Karpas-422 (cell line): ENCODE data around the gene MAT2A. TPM values are rescaled to one million over a fixed set of nuclear protein-coding genes. Genes with fewer than 3 reads are reported as not detected.

ENCODE experiments used
- DNase-seq: peaks from one replicate; pipeline ENCODE4 v3.0.0-alpha.2; 2015
- H2AFZ ChIP-seq: fragments of 200-600 bp; sonication (generic); 2 replicates; pipeline ENCODE4 v1.6.1; 2014; ENCODE audit warnings: antibody characterized with exemption, low read length, mixed read lengths
- H3K27ac ChIP-seq: fragments of 200-600 bp; sonication (generic); 2 replicates; pipeline ENCODE4 v1.5.1; 2014; ENCODE audit warnings: mild to moderate bottlenecking, low read length, moderate library complexity
- H3K27me3 ChIP-seq: fragments of 200-600 bp; sonication (generic); 2 replicates; pipeline ENCODE4 v1.6.1; 2014; ENCODE audit warnings: low read length, mixed read lengths
- H3K36me3 ChIP-seq: fragments of 200-600 bp; sonication (generic); 2 replicates; pipeline ENCODE4 v1.6.1; 2014; ENCODE audit warnings: low read length, mixed read lengths; ENCODE audit not compliant: insufficient read depth
- H3K4me1 ChIP-seq: fragments of 200-600 bp; sonication (generic); 2 replicates; pipeline ENCODE4 v1.6.1; 2014; ENCODE audit warnings: mild to moderate bottlenecking, low read length, mixed read lengths
- H3K4me2 ChIP-seq: fragments of 200-600 bp; sonication (generic); 2 replicates; pipeline ENCODE4 v1.6.1; 2014; ENCODE audit warnings: low read length, low read depth, mild to moderate bottlenecking; ENCODE audit not compliant: poor library complexity, severe bottlenecking
- H3K4me3 ChIP-seq: fragments of 200-600 bp; sonication (generic); 2 replicates; pipeline ENCODE4 v1.5.1; 2014; ENCODE audit warnings: mild to moderate bottlenecking, antibody characterized with exemption, low read length, mixed read lengths
- H3K79me2 ChIP-seq: fragments of 200-600 bp; sonication (generic); 2 replicates; pipeline ENCODE4 v1.6.1; 2014; ENCODE audit warnings: mild to moderate bottlenecking, low read length, mixed read lengths
- H3K9ac ChIP-seq: fragments of 200-600 bp; sonication (generic); 2 replicates; pipeline ENCODE4 v1.6.0; 2014; ENCODE audit warnings: low read length
- H3K9me2 ChIP-seq: fragments of 200-600 bp; sonication (generic), shearing (Covaris generic); replicated peaks from 2 replicates; pipeline ENCODE4 v1.6.0; 2014; ENCODE audit warnings: mild to moderate bottlenecking, low read length, moderate library complexity; ENCODE audit not compliant: insufficient read depth
- H3K9me3 ChIP-seq: fragments of 300-700, 200-600 bp; sonication (generic); 2 replicates; pipeline ENCODE4 v1.6.1; 2014; ENCODE audit warnings: low read length, mixed read lengths
- H4K20me1 ChIP-seq: fragments of 200-600 bp; sonication (generic); 2 replicates; pipeline ENCODE4 v1.6.1; 2014; ENCODE audit warnings: mild to moderate bottlenecking, antibody characterized with exemption, low read length, low read depth; ENCODE audit not compliant: insufficient read depth
- total RNA-seq: library from RNA; depleted of rRNA; stranded (reverse); fragments of >200 nt; shearing (Covaris generic); gene quantifications from 2 replicates; pipeline ENCODE4 v1.2.3, GENCODE V29; 2014; ENCODE audit warnings: low replicate concordance

Gene MAT2A
- total RNA-seq, 1 experiment from 2014 or later = 544 TPM

DNA sequence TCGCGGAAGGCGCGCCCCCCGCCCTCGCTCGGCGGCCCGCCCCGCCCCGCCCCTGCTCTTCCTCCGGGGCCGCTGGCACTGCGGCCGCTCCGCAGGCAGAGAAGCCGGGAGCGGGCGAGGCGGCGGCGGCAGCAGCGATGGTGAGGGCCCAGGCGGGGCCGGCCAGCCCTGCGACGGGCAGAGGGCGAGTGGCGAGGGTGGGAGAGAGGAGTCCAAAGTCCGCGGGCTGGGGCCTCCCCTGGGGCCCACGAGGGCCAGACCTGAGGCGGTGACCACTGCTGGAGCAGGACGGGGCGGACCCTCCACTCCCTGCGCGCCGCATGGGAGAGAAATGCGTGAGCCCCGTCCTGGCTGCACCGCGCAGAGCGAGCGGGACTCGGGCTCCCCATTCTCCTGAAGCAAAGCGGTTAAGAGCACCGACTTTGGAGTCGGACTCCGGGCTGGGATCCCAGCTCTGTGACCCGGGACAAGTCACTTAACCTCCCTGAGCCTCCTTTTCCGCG is 45.4 kb downstream of the MAT2A start, which contains the start of gene VAMP5:
Gene VAMP5, plus strand, starts transcription at position 78 of the 503 bp plus-strand sequence. Its CDS starts 60 bp downstream, at position 138.
- Histone ChIP-seq H2AFZ (no peak within 1 kb of the TSS), H3K79me2 (peaks cover 10% of the 10 kb centered on the region), H3K9ac (no peak within 1 kb of the TSS), H3K4me3 (no peak within 1 kb of the TSS), H3K27me3 (no peaks in the 10 kb centered on the region), H3K27ac (no peak within 1 kb of the TSS), H4K20me1 (no peaks in the 10 kb centered on the region; the same call in 1 of the 2 replicates), H3K9me2 (no peaks in the 10 kb centered on the region), H3K9me3 (no peaks in the 10 kb centered on the region), H3K4me1 (peaks cover 7% of the 10 kb centered on the region), H3K4me2 (no peak within 1 kb of the TSS), H3K36me3 (peaks cover 5% of the 10 kb centered on the region; the same call in 1 of the 2 replicates)
- DNase-seq = no peak

DNA sequence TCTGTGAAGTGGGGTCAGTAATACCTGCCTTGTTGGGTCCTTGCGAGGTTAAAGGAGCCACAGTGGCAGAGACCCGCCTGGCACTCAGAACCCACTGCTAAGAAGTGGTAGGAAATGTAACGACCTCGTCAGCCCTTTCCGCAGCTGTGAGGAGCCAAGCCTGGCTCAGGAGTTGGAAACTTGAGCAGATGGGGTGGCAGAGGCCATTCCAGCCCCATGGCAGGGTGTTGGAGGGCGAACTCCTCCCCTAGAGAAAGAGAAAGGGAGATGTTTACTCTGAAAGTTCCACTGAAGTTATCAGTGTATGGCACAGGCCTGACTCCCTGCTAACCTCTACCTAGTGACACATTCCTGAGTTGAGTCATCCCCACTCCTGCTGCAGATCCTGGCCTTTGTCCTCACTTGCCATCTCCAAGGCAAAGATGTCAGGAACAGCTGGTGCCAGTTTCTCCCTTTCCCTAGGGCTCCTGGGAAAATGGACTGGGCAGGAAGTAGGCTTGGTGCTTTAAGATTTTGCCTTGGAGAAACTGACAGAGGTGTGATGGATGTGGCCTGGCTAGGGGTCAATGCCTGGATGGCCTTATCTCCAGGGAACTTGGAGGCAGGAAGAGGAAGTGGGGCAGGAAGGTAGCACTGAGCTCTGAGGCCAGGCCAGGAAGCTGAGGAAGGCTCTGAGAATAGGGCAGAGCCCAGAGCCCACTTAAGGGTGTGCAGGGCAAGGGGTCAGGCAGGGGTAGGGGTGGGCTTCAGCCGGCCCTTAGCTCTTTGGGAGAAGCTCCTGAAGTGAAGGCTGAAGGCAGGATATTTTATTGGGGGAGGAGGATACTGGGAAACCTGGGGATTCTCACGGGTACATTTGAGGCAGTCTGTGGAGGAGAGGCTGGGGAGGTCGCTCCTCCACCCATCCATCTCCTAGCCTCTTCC is 46.2 kb downstream of the MAT2A start:
- Histone ChIP-seq H3K9ac (no peak overlapping the region), H3K9me2 (no peaks in the 10 kb centered on the region), H3K27me3 (no peaks in the 10 kb centered on the region), H4K20me1 (no peaks in the 10 kb centered on the region; the same call in 1 of the 2 replicates), H3K9me3 (no peaks in the 10 kb centered on the region), H3K36me3 (peaks cover 5% of the 10 kb centered on the region; the same call in 1 of the 2 replicates), H3K4me3 (no peak overlapping the region), H3K79me2 (peaks cover 3% of the 10 kb centered on the region), H2AFZ (no peak overlapping the region), H3K27ac (no peak overlapping the region), H3K4me1 (no peaks in the 10 kb centered on the region), H3K4me2 (no peak overlapping the region)
- DNase-seq = no peak

DNA sequence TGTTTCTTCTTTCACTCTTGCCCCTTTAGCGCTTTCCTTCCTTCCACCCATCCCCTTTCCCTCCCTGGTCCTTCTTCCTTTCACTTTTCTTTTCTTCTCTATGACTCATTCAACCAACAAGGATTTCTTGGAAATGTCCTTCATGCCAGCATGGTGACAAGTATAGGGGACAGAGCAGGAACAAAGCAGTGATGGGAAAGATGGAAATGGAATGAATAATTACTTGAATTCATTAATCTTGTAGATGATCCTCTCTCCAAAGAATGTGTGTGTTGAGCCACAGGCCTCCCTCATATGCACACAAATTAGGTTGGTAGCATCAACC is 46.8 kb downstream of the MAT2A start:
- H3K9ac ChIP-seq = no peak overlapping the region

DNA sequence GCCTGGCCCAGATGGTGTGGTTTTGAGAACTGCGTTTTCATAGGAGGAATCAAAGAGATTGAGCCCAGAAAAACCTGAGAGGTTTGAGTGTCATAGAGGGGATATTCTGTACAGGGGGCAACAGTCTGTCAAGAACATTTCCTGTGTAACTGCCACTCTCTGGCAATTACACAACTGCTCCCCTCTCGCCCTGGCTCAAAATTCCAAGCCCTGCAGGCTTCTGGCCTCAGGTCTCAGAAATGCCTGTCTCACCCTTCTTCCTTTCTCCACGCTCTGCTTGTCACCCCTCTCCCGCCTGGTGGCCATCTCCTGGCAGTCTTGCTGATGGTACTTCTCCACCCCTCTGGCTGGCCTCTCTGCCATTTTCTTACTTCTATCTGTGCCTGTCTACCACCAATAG is 49.3 kb downstream of the MAT2A start:
- H3K9ac ChIP-seq = no peak overlapping the region
- no peaks in the 10 kb centered on the region for H3K36me3 ChIP-seq
- no peaks in the 10 kb centered on the region for H3K4me1 ChIP-seq
- no peaks in the 10 kb centered on the region for H3K79me2 ChIP-seq
- H4K20me1 ChIP-seq = no peaks in the 10 kb centered on the region; the same call in 1 of the 2 replicates
- H3K4me2 ChIP-seq = no peak overlapping the region
- no peak overlapping the region for H3K27ac ChIP-seq
- H3K9me3 ChIP-seq = no peaks in the 10 kb centered on the region
- H3K4me3 ChIP-seq = no peak overlapping the region
- no peak for DNase-seq
- H3K9me2 ChIP-seq = no peaks in the 10 kb centered on the region
- H2AFZ ChIP-seq = no peak overlapping the region
- H3K27me3 ChIP-seq = no peaks in the 10 kb centered on the region

More for the DNA sequence above, 46.8 kb downstream of the MAT2A start:
- Histone ChIP-seq H3K79me2 (no peaks in the 10 kb centered on the region), H3K9me2 (no peaks in the 10 kb centered on the region), H4K20me1 (no peaks in the 10 kb centered on the region; the same call in 1 of the 2 replicates), H3K4me1 (no peaks in the 10 kb centered on the region), H3K27ac (no peak overlapping the region), H3K9me3 (no peaks in the 10 kb centered on the region), H2AFZ (no peak overlapping the region), H3K4me3 (no peak overlapping the region), H3K27me3 (no peaks in the 10 kb centered on the region), H3K4me2 (no peak overlapping the region), H3K36me3 (peaks cover 5% of the 10 kb centered on the region; the same call in 1 of the 2 replicates)
- no peak for DNase-seq

DNA sequence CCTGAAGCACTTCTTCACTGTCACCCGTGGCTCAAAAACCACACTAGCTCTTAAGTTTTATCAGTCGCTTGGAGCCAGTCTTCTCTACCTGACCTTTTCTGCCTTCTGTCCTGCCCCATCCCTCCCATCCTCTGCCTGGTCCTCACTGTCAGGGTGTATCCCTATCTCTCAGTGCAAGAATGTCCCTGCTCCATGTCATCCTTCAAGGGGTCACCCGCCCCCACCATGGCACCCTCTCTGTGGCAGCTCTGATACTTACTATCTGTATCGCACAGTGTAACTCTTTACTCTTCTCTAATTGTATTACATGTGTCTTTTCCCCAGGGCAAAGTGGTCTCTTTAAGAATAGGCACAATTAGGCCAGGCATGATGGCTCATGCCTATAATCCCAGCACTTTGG is 49.7 kb downstream of the MAT2A start:
- no peaks in the 10 kb centered on the region for H3K79me2 ChIP-seq
- no peaks in the 10 kb centered on the region for H3K27me3 ChIP-seq
- no peak overlapping the region for H3K4me2 ChIP-seq
- H3K4me3 ChIP-seq = no peak overlapping the region
- H2AFZ ChIP-seq = no peak overlapping the region
- H3K4me1 ChIP-seq = no peaks in the 10 kb centered on the region
- H3K9ac ChIP-seq = no peak overlapping the region
- H3K9me2 ChIP-seq = no peaks in the 10 kb centered on the region
- no peaks in the 10 kb centered on the region; the same call in 1 of the 2 replicates for H4K20me1 ChIP-seq
- no peaks in the 10 kb centered on the region for H3K9me3 ChIP-seq
- no peak overlapping the region for H3K27ac ChIP-seq
- no peak for DNase-seq
- no peaks in the 10 kb centered on the region for H3K36me3 ChIP-seq

DNA sequence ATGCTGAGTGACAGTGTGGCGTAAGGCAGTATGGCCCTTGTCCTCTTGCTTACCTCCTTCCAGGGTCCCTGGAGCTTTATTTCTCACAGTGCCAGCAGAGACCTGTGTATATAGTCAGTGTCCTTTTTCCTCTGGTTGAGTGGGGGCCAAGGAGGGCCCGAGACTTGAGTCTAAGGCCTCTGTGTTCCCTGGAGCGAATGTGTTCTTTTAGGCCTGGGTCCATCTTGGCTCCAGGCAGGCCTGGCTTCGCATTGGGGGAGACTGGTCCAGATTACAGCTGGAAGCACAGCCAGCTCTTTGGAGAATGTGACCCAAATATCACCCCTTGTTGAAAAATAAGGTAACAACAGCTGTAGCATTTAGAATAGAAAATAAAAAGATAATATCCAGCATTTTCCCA is 50.2 kb downstream of the MAT2A start:
- H3K9me2 ChIP-seq = no peaks in the 10 kb centered on the region

DNA sequence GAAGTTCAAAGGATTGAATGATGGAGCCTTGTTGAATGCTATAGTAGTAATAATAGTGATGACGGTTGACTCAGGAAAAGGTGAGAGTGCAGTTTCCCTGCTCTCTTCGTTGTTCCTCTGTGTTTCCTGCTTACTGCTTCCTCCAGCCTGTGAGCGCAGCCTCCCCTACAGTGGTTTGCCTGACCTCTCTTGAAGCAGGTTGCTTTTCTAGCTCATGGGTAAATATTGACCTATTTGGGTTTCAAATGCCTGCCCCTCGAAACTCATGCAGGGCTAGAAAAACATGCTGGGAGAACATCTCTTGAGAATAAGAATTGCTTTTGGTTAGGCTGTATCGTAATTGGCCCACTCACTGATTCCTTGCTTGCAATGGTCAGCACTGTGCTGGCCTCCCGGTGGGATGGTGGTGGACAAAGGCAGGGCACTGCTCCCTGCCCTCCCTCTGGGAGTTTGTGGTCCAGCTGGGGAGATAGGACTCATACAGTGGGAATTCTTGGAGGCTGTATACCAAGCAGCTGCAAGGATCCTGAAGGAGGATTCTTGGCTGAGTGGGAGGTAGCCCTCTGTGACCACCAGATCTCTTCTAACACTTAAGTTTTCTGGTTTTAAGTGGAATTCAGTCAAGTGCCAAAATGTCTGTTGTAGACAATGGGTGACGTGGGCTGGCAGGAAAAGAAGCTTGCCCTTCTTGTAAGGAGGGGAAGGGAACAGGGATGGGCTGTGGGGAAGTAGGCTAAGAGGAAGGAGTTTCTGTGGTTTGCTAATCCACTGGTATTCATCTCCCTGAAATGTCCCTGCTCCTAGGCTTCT is 51.2 kb downstream of the MAT2A start:
- no peak overlapping the region for H3K4me3 ChIP-seq
- no peaks in the 10 kb centered on the region for H3K27me3 ChIP-seq
- no peaks in the 10 kb centered on the region for H3K9me3 ChIP-seq
- peaks cover 9% of the 10 kb centered on the region for H3K4me1 ChIP-seq
- H2AFZ ChIP-seq = no peak overlapping the region
- H3K36me3 ChIP-seq = no peaks in the 10 kb centered on the region
- H4K20me1 ChIP-seq = no peaks in the 10 kb centered on the region
- H3K27ac ChIP-seq = no peak overlapping the region
- H3K4me2 ChIP-seq = no peak overlapping the region
- no peak for DNase-seq
- no peak overlapping the region for H3K9ac ChIP-seq
- H3K79me2 ChIP-seq = peaks cover 12% of the 10 kb centered on the region
- H3K9me2 ChIP-seq = no peaks in the 10 kb centered on the region

More for the DNA sequence above, 50.2 kb downstream of the MAT2A start:
- no peaks in the 10 kb centered on the region for H4K20me1 ChIP-seq
- no peak for DNase-seq
- H2AFZ ChIP-seq = no peak overlapping the region
- H3K27ac ChIP-seq = no peak overlapping the region
- H3K4me1 ChIP-seq = peaks cover 2% of the 10 kb centered on the region
- no peak overlapping the region for H3K4me2 ChIP-seq
- no peaks in the 10 kb centered on the region for H3K36me3 ChIP-seq
- no peak overlapping the region for H3K4me3 ChIP-seq
- peaks cover 2% of the 10 kb centered on the region; the same call in 1 of the 2 replicates for H3K79me2 ChIP-seq
- H3K27me3 ChIP-seq = no peaks in the 10 kb centered on the region
- no peaks in the 10 kb centered on the region for H3K9me3 ChIP-seq
- H3K9ac ChIP-seq = no peak overlapping the region

DNA sequence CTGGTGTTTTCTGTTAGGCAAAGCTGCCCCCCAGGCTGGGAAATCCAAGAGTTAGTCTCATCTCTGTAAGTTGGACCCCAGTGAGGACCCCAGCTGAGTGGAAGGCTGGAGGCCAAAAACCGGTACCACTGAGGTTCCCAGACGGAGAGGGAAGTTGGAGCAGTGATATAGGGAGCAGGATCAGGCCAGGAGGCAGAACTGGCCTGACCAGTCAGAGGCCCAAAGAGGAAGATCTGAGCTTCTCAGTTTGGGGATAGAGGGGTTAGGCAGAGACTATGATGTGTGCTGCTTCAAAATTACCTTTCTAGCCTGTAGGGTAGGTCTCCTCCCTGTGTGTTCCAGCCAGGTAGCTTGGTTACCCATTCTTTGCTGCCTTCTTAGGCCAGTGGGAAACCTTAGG is 52.0 kb downstream of the MAT2A start:
- peaks cover 16% of the 10 kb centered on the region for H3K79me2 ChIP-seq
- no peaks in the 10 kb centered on the region for H3K9me3 ChIP-seq
- H3K9ac ChIP-seq = no peak overlapping the region

More for the DNA sequence above, 52.0 kb downstream of the MAT2A start:
- peaks cover 9% of the 10 kb centered on the region for H3K4me1 ChIP-seq
- no peaks in the 10 kb centered on the region for H3K9me2 ChIP-seq
- H3K27me3 ChIP-seq = no peaks in the 10 kb centered on the region
- H3K4me2 ChIP-seq = no peak overlapping the region
- H3K27ac ChIP-seq = no peak overlapping the region
- no peak for DNase-seq
- no peaks in the 10 kb centered on the region for H3K36me3 ChIP-seq
- H2AFZ ChIP-seq = no peak overlapping the region
- no peaks in the 10 kb centered on the region for H4K20me1 ChIP-seq
- no peak overlapping the region for H3K4me3 ChIP-seq
